ENCODE results near the gene MAST4. TPM values are rescaled to one million over a fixed set of nuclear protein-coding genes. Genes with fewer than 3 reads are reported as not detected.

The MAST4 gene
- total and polyA plus RNA-seq, 2 of the 8 experiments (the other 6 are each of a cell fraction or from before 2014, with no cell fraction given), result 1.5 to 2.6 TPM

GRCh38 chr5:66949066-66949465 lies 352.9 kb downstream of the MAST4 start:
- Histone ChIP-seq H3K27me3 (replicated peaks in 1 of 4; ENCODE audit: control insufficient read depth in 3 of 4, extremely low read depth in 1 of 4, insufficient read depth in 3 of 4, low read length in 3 of 4) (no peaks in the 10 kb centered on the region), H2BK5ac (ENCODE audit: low read depth, low read length) (no peak overlapping the region), H3K23ac (ENCODE audit: insufficient read length) (no peak overlapping the region), H3K79me2 (ENCODE audit: control insufficient read depth in 1 of 2, insufficient read depth in 2 of 2, low read length in 2 of 2) (no peaks in the 10 kb centered on the region), H3K9me3 (ENCODE audit: insufficient read depth in 2 of 2, low read depth in 1 of 2, low read length in 1 of 2) (no peaks in the 10 kb centered on the region), H4K5ac (ENCODE audit: insufficient read length, low read depth, low read length) (no peak overlapping the region), H3K36me3 (ENCODE audit: control insufficient read depth in 2 of 4, insufficient read depth in 4 of 4, low read length in 3 of 4) (no peaks in the 10 kb centered on the region), H3K4me2 (ENCODE audit: insufficient read depth in 1 of 2, low read depth in 2 of 2, low read length in 2 of 2) (no peak overlapping the region), H3K56ac (replicated peaks; ENCODE audit: insufficient read length, low read depth, low read length) (no peak overlapping the region), H3K4ac (replicated peaks; ENCODE audit: insufficient read length, low read depth, low read length) (no peak overlapping the region), H3K27ac (ENCODE audit: low read depth, low read length) (no peak overlapping the region), H2AK5ac (ENCODE audit: low read depth, low read length) (peak overlapping the region; percentile 68; the same call in 1 of the 2 replicates), H3K79me1 (ENCODE audit: low read depth, low read length) (no peaks in the 10 kb centered on the region), H4K20me1 (replicated peaks in 1 of 2; ENCODE audit: control insufficient read depth in 1 of 2, insufficient read depth in 2 of 2, low read length in 2 of 2) (no peaks in the 10 kb centered on the region), H2BK12ac (ENCODE audit: low read depth, low read length) (0 out of 2 replicates have a peak overlapping the region, but pooled peaks have one; percentile 50), H2BK120ac (replicated peaks; ENCODE audit: low read depth, low read length) (no peak overlapping the region), H2AFZ (ENCODE audit: low read length) (no peak overlapping the region), H3K4me3 (ENCODE audit: extremely low read depth in 1 of 4, insufficient read depth in 2 of 4, low read depth in 3 of 4, low read length in 4 of 4) (no peak overlapping the region), H2BK15ac (ENCODE audit: low read length) (no peak overlapping the region), H4K91ac (replicated peaks; ENCODE audit: insufficient read length, low read length) (no peak overlapping the region), H2BK20ac (ENCODE audit: low read length) (no peak overlapping the region), H3K9ac (replicated peaks in 1 of 4; ENCODE audit: extremely low read depth in 1 of 4, low read depth in 3 of 4, low read length in 3 of 4) (no peak overlapping the region), H3K23me2 (ENCODE audit: low read depth, low read length) (no peaks in the 10 kb centered on the region), H3K14ac (ENCODE audit: insufficient read length) (no peak overlapping the region), H3K18ac (ENCODE audit: extremely low read depth, low read length) (no peak overlapping the region), H3K4me1 (replicated peaks in 1 of 4; ENCODE audit: control insufficient read depth in 3 of 4, insufficient read depth in 4 of 4, low read length in 3 of 4) (peaks cover 0 to 3% (median 1%) of the 10 kb centered on the region in 4 experiments; a peak in 2 of 7 replicates), H4K8ac (ENCODE audit: extremely low read depth, insufficient read depth, low read length) (no peak overlapping the region)
- WGBS, 2 experiments (ENCODE audit: extremely low coverage in 1 of 2, insufficient coverage in 1 of 2, insufficient read length in 1 of 2, insufficient replicate concordance in 2 of 2, low coverage in 1 of 2, low lambda C conversion rate in 2 of 2, missing lambda C conversion rate in 1 of 2), result 93% methylated on average over 4 of the region's 4 CpGs; no CpG with 5 or more reads in 1 of the 2 experiments
- no peak for DNase-seq (ENCODE audit: low read depth in 1 of 2, low spot score in 2 of 2)
- FAIRE-seq, result no peak
- ChIA-PET CTCF (ENCODE audit: partially characterized antibody) (no interaction called here), POLR2A (ENCODE audit: partially characterized antibody) (no interaction called here)
- TF ChIP-seq MAX (IDR thresholded peaks at IDR 0.05) (no peak), GTF2F1 (IDR thresholded peaks at IDR 0.05; ENCODE audit: borderline replicate concordance, low read depth, low read length) (no peak), POU5F1 (IDR thresholded peaks at IDR 0.05; ENCODE audit: low read depth, low read length) (no peak), CREB1 (IDR thresholded peaks at IDR 0.05) (no peak), BRCA1 (IDR thresholded peaks at IDR 0.05; ENCODE audit: low read depth, low read length) (no peak), BACH1 (IDR thresholded peaks at IDR 0.05; ENCODE audit: low read length) (no peak), SRF (IDR thresholded peaks at IDR 0.05; ENCODE audit: low read depth, low read length) (no peak), SP1 (IDR thresholded peaks at IDR 0.05; ENCODE audit: low read depth, low read length) (no peak), TEAD4 (IDR thresholded peaks at IDR 0.05; ENCODE audit: low read depth, low read length) (no peak)

All from H1 (cell line).